ENCODE data around the gene RBM34. TPM values are rescaled to one million over a fixed set of nuclear protein-coding genes. Genes with fewer than 3 reads are reported as not detected.
"Not testable (repeated sequence)": the region's sequence is repeated elsewhere in the genome, so short reads cannot be mapped to it uniquely, and the experiment has no call there.

The RBM34 gene
- total and polyA plus RNA-seq, 9 donors, result 24.5 to 62.1 (median 56.1) TPM

DNA sequence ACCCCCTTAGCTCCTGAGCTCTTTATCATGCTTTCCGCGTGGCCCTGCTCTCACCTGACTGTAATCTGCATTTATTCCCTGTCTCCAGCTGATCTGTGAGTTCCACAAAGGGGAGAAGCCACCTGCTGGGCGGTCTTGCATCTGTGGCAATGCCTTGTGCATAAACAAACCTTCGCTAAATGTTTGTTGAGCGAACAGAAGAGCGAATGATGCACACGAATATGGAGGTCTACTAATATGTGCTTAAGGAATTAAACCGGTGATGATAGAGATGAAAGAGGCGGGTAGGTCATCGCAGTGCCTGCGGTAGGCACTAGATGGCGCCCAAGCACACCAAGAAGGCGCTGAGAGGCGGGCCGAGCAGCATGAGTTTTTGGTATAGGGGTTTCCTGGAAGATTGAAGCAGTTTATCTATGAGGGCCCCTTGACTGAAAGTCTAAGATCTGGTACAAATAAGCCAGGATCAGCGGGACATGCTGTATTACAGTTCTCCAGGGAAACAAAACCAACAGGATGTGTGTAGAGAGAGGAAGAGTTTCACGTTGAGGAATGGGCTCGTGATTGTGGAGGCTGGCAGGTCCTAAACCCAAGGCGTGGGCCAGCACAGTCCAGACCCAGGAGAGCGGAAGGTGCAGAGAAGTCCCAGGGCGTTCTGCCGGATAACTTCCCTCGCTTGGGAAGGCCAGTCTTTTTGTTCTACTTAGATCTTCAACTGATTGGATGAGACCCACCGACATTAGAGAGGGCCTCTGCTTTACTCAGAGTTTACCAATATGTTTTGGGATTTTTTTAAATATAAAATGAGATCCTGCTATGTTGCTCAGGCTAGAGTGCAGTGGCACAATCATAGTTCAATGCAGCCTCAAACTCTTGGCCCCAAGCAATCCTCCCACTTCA, 67.1 kb downstream of the RBM34 start:
- DNase-seq, result peak; percentile 66 to 86 (median 79)
- Histone ChIP-seq H3K4me1 (ENCODE audit: insufficient read depth) (peaks cover 3% of the 10 kb centered on the region), H3K4me3 (no peak overlapping the region), H3K9me3 (no peaks in the 10 kb centered on the region), H3K27me3 (no peaks in the 10 kb centered on the region), H3K36me3 (no peaks in the 10 kb centered on the region), H3K27ac (no peak overlapping the region)
- intact Hi-C loops (cut with DNase I), result loop anchor here in 2 of 4 donors (5.0 kb wide), 1 partner anchor 607 kb away; no protein-coding TSS in a partner anchor
- TF ChIP-seq, protein P1, sequence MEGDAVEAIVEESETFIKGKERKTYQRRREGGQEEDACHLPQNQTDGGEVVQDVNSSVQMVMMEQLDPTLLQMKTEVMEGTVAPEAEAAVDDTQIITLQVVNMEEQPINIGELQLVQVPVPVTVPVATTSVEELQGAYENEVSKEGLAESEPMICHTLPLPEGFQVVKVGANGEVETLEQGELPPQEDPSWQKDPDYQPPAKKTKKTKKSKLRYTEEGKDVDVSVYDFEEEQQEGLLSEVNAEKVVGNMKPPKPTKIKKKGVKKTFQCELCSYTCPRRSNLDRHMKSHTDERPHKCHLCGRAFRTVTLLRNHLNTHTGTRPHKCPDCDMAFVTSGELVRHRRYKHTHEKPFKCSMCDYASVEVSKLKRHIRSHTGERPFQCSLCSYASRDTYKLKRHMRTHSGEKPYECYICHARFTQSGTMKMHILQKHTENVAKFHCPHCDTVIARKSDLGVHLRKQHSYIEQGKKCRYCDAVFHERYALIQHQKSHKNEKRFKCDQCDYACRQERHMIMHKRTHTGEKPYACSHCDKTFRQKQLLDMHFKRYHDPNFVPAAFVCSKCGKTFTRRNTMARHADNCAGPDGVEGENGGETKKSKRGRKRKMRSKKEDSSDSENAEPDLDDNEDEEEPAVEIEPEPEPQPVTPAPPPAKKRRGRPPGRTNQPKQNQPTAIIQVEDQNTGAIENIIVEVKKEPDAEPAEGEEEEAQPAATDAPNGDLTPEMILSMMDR (IDR thresholded peaks at IDR 0.05), result peak; percentile 72 to 80 (median 72)
- no peak for TF ChIP-seq EP300 (IDR thresholded peaks at IDR 0.05)
- WGBS, 3 donors, result 26 to 29% (median 28%) methylated on average over 24 of the region's 24 CpGs

DNA sequence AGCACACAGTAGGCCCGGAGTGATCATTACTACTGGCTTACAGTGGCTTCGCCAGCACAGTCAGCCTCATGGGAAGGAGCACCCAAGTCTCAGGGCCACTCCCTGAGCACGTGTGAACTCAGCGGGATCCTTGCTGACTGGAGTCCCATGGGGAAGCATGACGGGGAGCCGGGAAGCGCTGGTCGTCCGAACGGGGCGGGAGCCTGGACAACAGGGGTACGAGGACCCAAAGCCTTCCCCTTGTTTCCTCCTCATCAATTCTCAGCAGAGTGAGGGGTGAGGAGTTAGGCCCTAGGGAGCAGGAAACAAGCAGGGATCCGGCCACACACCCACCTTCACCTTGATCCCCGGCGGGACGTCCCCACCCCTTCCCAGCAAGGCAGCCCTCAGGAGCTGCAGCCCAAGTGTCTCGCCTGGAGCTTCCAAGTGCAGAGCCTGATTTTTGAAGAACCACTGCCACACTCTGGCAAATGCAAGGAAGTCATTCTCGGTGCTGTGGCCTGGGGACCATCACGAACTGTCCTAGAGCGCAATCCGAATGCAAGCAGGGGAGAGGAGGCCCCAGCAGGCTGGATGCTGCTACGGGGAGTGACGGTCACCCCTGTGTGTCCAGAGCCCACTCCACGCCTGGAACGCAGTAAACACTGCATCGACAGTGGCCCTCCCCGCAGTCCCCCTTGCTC, 67.9 kb downstream of the RBM34 start:
- H3K27ac ChIP-seq, result no peak overlapping the region
- H3K4me1 ChIP-seq (ENCODE audit: insufficient read depth), result peaks cover 3% of the 10 kb centered on the region
- intact Hi-C loops (cut with DNase I), result loop anchor here in 2 of 4 donors (5.0 kb wide), 1 partner anchor 606 kb away; no protein-coding TSS in a partner anchor
- no peaks in the 10 kb centered on the region for H3K36me3 ChIP-seq
- H3K4me3 ChIP-seq, result no peak overlapping the region
- no peaks in the 10 kb centered on the region for H3K9me3 ChIP-seq
- 24 to 32% (median 25%) methylated on average over 27 of the region's 27 CpGs for WGBS, 3 donors
- TF ChIP-seq POLR2A (IDR thresholded peaks at IDR 0.05), result no peak
- no peak for TF ChIP-seq EP300 (IDR thresholded peaks at IDR 0.05)
- TF ChIP-seq, protein P1 (IDR thresholded peaks at IDR 0.05), result no peak
- no peak for DNase-seq
- no peaks in the 10 kb centered on the region for H3K27me3 ChIP-seq

DNA sequence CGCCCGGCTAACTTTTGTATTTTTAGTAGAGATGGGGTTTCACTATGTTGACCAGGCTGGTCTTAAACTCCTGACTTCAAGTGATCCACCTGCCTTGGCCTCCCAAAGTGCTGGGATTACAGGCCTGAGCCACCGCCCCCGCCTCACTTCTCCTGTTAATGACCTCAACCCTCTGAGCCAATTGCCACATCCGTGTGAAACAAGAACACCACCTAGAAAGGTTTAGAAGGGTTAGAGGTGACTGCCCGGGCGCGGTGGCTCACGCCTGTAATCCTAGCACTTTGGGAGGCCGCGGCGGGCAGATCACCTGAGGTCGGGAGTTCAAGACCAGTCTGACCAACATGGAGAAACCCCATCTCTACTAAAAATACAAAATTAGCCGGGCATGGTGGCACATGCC, 68.6 kb downstream of the RBM34 start:
- H3K27me3 ChIP-seq; H3K4me1 ChIP-seq (ENCODE audit: insufficient read depth); H3K36me3 ChIP-seq; H3K4me3 ChIP-seq; H3K9me3 ChIP-seq; DNase-seq; H3K27ac ChIP-seq: not testable (repeated sequence)
- intact Hi-C loops (cut with DNase I), result loop anchor here in 2 of 4 donors (5.0 kb wide), 1 partner anchor 605 kb away; no protein-coding TSS in a partner anchor
- WGBS, 3 donors, result 92 to 96% (median 94%) methylated on average over 14 of the region's 14 CpGs

DNA sequence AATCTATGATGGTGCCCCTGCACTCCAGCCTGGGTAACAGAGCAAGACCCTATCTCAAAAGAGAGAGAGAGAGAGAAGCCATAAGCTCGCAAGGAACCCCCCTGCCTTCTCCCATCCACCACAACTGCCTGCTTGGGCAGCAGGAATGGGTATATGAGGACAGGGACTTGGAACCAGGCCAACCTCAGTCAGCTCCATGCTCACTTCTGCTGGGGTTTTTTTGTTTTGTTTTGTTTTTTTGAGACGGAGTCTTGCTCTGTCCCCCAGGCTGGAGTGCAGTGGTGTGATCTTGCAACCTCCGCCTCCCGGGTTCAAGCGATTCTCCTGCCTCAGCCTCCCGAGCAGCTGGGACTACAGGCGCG, 69.0 kb downstream of the RBM34 start:
- not testable (repeated sequence) for H3K4me3 ChIP-seq; H3K27me3 ChIP-seq; H3K4me1 ChIP-seq (ENCODE audit: insufficient read depth); H3K9me3 ChIP-seq; H3K36me3 ChIP-seq; H3K27ac ChIP-seq
- intact Hi-C loops (cut with DNase I), result loop anchor here in 2 of 4 donors (5.0 kb wide), 1 partner anchor 605 kb away; no protein-coding TSS in a partner anchor
- 93 to 96% (median 93%) methylated on average over 8 of the region's 8 CpGs for WGBS, 3 donors
- DNase-seq, result peak in 1 of 5 donors; percentile 15

DNA sequence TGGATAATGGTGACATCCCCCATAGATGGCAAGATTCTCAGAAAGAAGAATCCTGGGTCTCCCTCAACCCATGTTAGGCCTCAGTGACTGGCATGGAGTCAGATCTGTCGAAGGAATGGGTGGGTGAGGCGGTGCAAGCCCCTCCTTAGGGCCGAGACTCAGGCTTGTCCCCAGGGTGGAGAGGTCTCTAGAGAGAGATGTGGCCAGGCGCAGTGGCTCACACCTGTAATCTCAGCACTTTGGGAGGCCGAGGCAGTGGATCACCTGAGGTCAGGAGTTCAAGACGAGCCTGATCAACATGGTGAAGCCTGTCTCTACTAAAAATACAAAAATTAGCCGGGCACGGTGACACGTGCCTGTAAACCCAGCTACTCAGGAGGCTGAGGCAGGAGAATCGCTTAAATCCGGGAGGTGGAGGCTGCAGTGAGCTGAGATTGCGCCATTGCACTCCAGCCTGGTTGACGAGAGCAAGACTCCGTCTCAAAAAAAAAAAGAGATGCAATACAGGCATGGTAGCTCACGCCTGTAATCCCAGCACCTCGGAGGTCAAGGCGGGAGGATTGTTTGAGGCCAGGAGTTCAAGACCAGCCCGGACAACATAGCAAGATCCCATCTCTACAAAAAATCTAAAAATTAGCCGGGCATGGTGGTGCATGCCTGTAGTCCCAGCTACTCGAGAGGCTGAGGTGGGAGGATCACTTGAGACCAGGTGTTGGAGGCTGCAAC, 69.6 kb downstream of the RBM34 start:
- H3K36me3 ChIP-seq; H3K27ac ChIP-seq; H3K27me3 ChIP-seq; DNase-seq; H3K4me3 ChIP-seq; H3K9me3 ChIP-seq; H3K4me1 ChIP-seq (ENCODE audit: insufficient read depth): not testable (repeated sequence)
- 90 to 94% (median 93%) methylated on average over 20 of the region's 20 CpGs for WGBS, 3 donors
- intact Hi-C loops (cut with DNase I), result loop anchor here in 2 of 4 donors (5.0 kb wide), 1 partner anchor 604 kb away; no protein-coding TSS in a partner anchor
